H9 (cell line): ENCODE data around the gene ZNF467. TPM values are rescaled to one million over a fixed set of nuclear protein-coding genes. Genes with fewer than 3 reads are reported as not detected.

Source experiments
- DNase-seq: peaks from one replicate; pipeline ENCODE4 v3.0.0-alpha.2; 2017
- H2AFZ ChIP-seq: one replicate; pipeline ENCODE4 v1.6.1; 2013; ENCODE audit warnings: mild to moderate bottlenecking, low read length, control low read depth, moderate library complexity
- H2AK5ac ChIP-seq: 2 replicates; pipeline ENCODE4 v1.6.1; 2013; ENCODE audit warnings: low read length, control low read depth, mixed read lengths; ENCODE audit not compliant: insufficient read length
- H2BK120ac ChIP-seq: one replicate; pipeline ENCODE4 v1.6.1; 2013; ENCODE audit warnings: low read depth, mild to moderate bottlenecking, low read length, control low read depth, inconsistent platforms; ENCODE audit not compliant: poor library complexity, severe bottlenecking
- H2BK12ac ChIP-seq: 2 replicates; pipeline ENCODE4 v1.6.1; 2013; ENCODE audit warnings: low read length, control low read depth, mixed read lengths, low read depth; ENCODE audit not compliant: insufficient read length
- H2BK15ac ChIP-seq: 2 replicates; pipeline ENCODE4 v1.6.1; 2013; ENCODE audit warnings: low read depth, low read length, control low read depth
- H2BK20ac ChIP-seq: one replicate; pipeline ENCODE4 v1.6.1; 2013; ENCODE audit warnings: low read depth, mild to moderate bottlenecking, low read length, control low read depth, inconsistent platforms; ENCODE audit not compliant: poor library complexity, severe bottlenecking
- H2BK5ac ChIP-seq: 2 replicates; pipeline ENCODE4 v1.6.1; 2013; ENCODE audit warnings: low read length, control low read depth, mixed read lengths; ENCODE audit not compliant: insufficient read length
- H3K14ac ChIP-seq: 2 replicates; pipeline ENCODE4 v1.6.1; 2013; ENCODE audit warnings: low read length, control low read depth; ENCODE audit not compliant: insufficient read depth
- H3K18ac ChIP-seq: 2 replicates; pipeline ENCODE4 v1.6.1; 2013; ENCODE audit warnings: low read depth, mild to moderate bottlenecking, mixed read lengths, low read length, control low read depth; ENCODE audit not compliant: insufficient read length
- H3K23ac ChIP-seq: 2 replicates; pipeline ENCODE4 v1.6.1; 2013; ENCODE audit warnings: low read length, control low read depth, mixed read lengths, low read depth; ENCODE audit not compliant: insufficient read length
- H3K23me2 ChIP-seq: 2 replicates; pipeline ENCODE4 v1.6.1; 2013; ENCODE audit warnings: low read depth, mild to moderate bottlenecking, mixed read lengths, low read length, control low read depth; ENCODE audit not compliant: insufficient read length, poor library complexity, severe bottlenecking
- H3K27ac ChIP-seq: 2 replicates; pipeline ENCODE4 v1.5.1; 2013; ENCODE audit warnings: low read length, control low read depth, mixed read lengths, low read depth; ENCODE audit not compliant: insufficient read length
- H3K27me3 ChIP-seq: 2 replicates; pipeline ENCODE4 v1.6.1; 2013; ENCODE audit warnings: low read length, control low read depth, inconsistent platforms; ENCODE audit not compliant: insufficient read depth
- H3K4ac ChIP-seq: 2 replicates; pipeline ENCODE4 v1.6.1; 2013; ENCODE audit warnings: low read depth, mild to moderate bottlenecking, control low read depth, inconsistent platforms, low read length, moderate library complexity
- H3K4me1 ChIP-seq: 2 replicates; pipeline ENCODE4 v1.6.1; 2013; ENCODE audit warnings: low read length, control low read depth, inconsistent platforms; ENCODE audit not compliant: insufficient read depth
- H3K4me2 ChIP-seq: 2 replicates; pipeline ENCODE4 v1.6.1; 2013; ENCODE audit warnings: low read length, control low read depth, mixed read lengths; ENCODE audit not compliant: insufficient read length, insufficient read depth
- H3K56ac ChIP-seq: 2 replicates; pipeline ENCODE4 v1.6.1; 2013; ENCODE audit warnings: low read depth, mild to moderate bottlenecking, mixed read lengths, low read length, control low read depth; ENCODE audit not compliant: insufficient read length
- H3K79me1 ChIP-seq: 2 replicates; pipeline ENCODE4 v1.6.1; 2013; ENCODE audit warnings: low read depth, mild to moderate bottlenecking, moderate library complexity, low read length, control low read depth, inconsistent platforms; ENCODE audit not compliant: insufficient read depth, poor library complexity, severe bottlenecking
- H3K79me2 ChIP-seq: 2 replicates; pipeline ENCODE4 v1.6.1; 2013; ENCODE audit warnings: low read length, control low read depth, inconsistent platforms; ENCODE audit not compliant: insufficient read depth
- H3K9ac ChIP-seq: 2 replicates; pipeline ENCODE4 v1.6.1; 2013; ENCODE audit warnings: low read length, control low read depth, mixed read lengths; ENCODE audit not compliant: insufficient read length; ENCODE audit errors: extremely low read depth
- H3K9me3 ChIP-seq: one replicate; pipeline ENCODE4 v1.6.1; 2013; ENCODE audit warnings: low read depth, low read length, inconsistent platforms; ENCODE audit not compliant: control insufficient read depth
- H3T11ph ChIP-seq: one replicate; pipeline ENCODE4 v1.6.1; 2013; ENCODE audit warnings: mild to moderate bottlenecking, low read length, control low read depth, inconsistent platforms
- H4K20me1 ChIP-seq: one replicate; pipeline ENCODE4 v1.6.1; 2013; ENCODE audit not compliant: control insufficient read depth, insufficient read length, insufficient read depth
- H4K5ac ChIP-seq: 2 replicates; pipeline ENCODE4 v1.6.1; 2013; ENCODE audit warnings: low read depth, mild to moderate bottlenecking, mixed read lengths, low read length, control low read depth; ENCODE audit not compliant: insufficient read length
- H4K8ac ChIP-seq: replicated peaks from 2 replicates; pipeline ENCODE4 v1.6.1; 2013; ENCODE audit warnings: low read length, control low read depth, mixed read lengths, low read depth; ENCODE audit not compliant: insufficient read length
- H4K91ac ChIP-seq: 2 replicates; pipeline ENCODE4 v1.6.1; 2013; ENCODE audit warnings: low read depth, mild to moderate bottlenecking, moderate library complexity, mixed read lengths, low read length, control low read depth; ENCODE audit not compliant: insufficient read length
- H3K27ac Mint-ChIP-seq, 3 experiments: 2 replicates in 2 of 3; 3 replicates in 1 of 3; pipeline ENCODE4 v1.8.0; 2020 to 2021; ENCODE audit warnings: mixed read lengths in 3 of 3, mild to moderate bottlenecking in 1 of 3, moderate library complexity in 1 of 3
- H3K27me3 Mint-ChIP-seq: 2 replicates; pipeline ENCODE4 v1.8.0; 2021; ENCODE audit warnings: low read depth, mild to moderate bottlenecking, moderate library complexity, mixed read lengths
- H3K36me3 Mint-ChIP-seq, 3 experiments: 2 replicates in 2 of 3; 3 replicates in 1 of 3; pipeline ENCODE4 v1.8.0; 2020 to 2021; ENCODE audit warnings: low read depth in 3 of 3, mixed read lengths in 3 of 3; ENCODE audit not compliant: insufficient read depth in 1 of 3
- H3K4me1 Mint-ChIP-seq, 2 experiments: 2 replicates each; pipeline ENCODE4 v1.8.0; 2020; ENCODE audit warnings: mixed read lengths in 2 of 2
- H3K4me3 Mint-ChIP-seq, 2 experiments: 2 replicates in 1 of 2; 3 replicates in 1 of 2; pipeline ENCODE4 v1.8.0; 2020 to 2021; ENCODE audit warnings: mild to moderate bottlenecking in 2 of 2, mixed read lengths in 2 of 2, moderate library complexity in 1 of 2
- H3K9me3 Mint-ChIP-seq, 2 experiments: 2 replicates in 1 of 2; 3 replicates in 1 of 2; pipeline ENCODE4 v1.8.0; 2020; ENCODE audit warnings: mild to moderate bottlenecking in 2 of 2, mixed read lengths in 2 of 2, moderate library complexity in 1 of 2
- CTCF ChIP-seq: fragments of 200-600 bp; sonication (generic); conservative IDR thresholded peaks from 3 replicates; pipeline ENCODE4 v1.8.0; 2021; ENCODE audit warnings: antibody characterized with exemption, mild to moderate bottlenecking
- WGBS: extraction: QIAGEN DNeasy Blood & Tissue Kit; methylation state at CpG from one replicate; pipeline ENCODE4 v1.1.7; 2013; ENCODE audit warnings: missing lambda C conversion rate, low lambda C conversion rate, mixed read lengths; ENCODE audit not compliant: insufficient read length; ENCODE audit errors: extremely low coverage; 5-methylcytosine and 5-hydroxymethylcytosine counted together
- total RNA-seq: library from RNA; stranded (reverse); gene quantifications from 2 replicates; pipeline ENCODE4 v1.2.1, GENCODE V29; 2021

The ZNF467 gene
- total RNA-seq, 1 experiment from 2014 or later: 0.31 TPM

- H2BK12ac ChIP-seq: no peak overlapping the region
- Mint-ChIP-seq H3K27me3 (peaks cover 94% of the 10 kb centered on the region), H3K4me3 (no peak overlapping the region), H3K36me3 (no peaks in the 10 kb centered on the region; a peak in 1 of 7 replicates), H3K9me3 (no peaks in the 10 kb centered on the region; a peak in 1 of 5 replicates), H3K4me1 (peaks cover 22 to 25% of the 10 kb centered on the region in 2 experiments), H3K27ac (no peak overlapping the region)
- no peaks in the 10 kb centered on the region for H3K9me3 ChIP-seq
- no peak overlapping the region for H3K4ac ChIP-seq
- H3T11ph ChIP-seq: no peak overlapping the region
- H2BK120ac ChIP-seq: no peak overlapping the region
- no peak overlapping the region for H2BK20ac ChIP-seq
- H4K20me1 ChIP-seq: no peaks in the 10 kb centered on the region
- H4K5ac ChIP-seq: no peak overlapping the region
- DNase-seq: no peak
- no peaks in the 10 kb centered on the region for H3K79me2 ChIP-seq
- no peak overlapping the region for H3K4me2 ChIP-seq
- no peaks in the 10 kb centered on the region for H3K79me1 ChIP-seq
- H2AFZ ChIP-seq: no peak overlapping the region
- no peak overlapping the region for H4K8ac ChIP-seq
- no peak overlapping the region for H3K27ac ChIP-seq
- H3K23me2 ChIP-seq: peaks cover 10% of the 10 kb centered on the region
- H2BK5ac ChIP-seq: no peak overlapping the region
- TF ChIP-seq CTCF: no peak
- H3K56ac ChIP-seq: no peak overlapping the region
- H2BK15ac ChIP-seq: no peak overlapping the region
- H3K9ac ChIP-seq: no peak overlapping the region
- no peak overlapping the region for H3K18ac ChIP-seq
- no peak overlapping the region for H3K14ac ChIP-seq
- peaks cover 51% of the 10 kb centered on the region for H3K27me3 ChIP-seq
- H3K23ac ChIP-seq: no peak overlapping the region
- no peak overlapping the region for H4K91ac ChIP-seq
- H2AK5ac ChIP-seq: no peak overlapping the region
- WGBS: no CpG with 5 or more reads among the region's 4 CpGs
- H3K4me1 ChIP-seq: peaks cover 2% of the 10 kb centered on the region; the same call in 1 of the 2 replicates
Observed at GRCh38 chr7:149762089-149762488, 11.3 kb downstream of the ZNF467 start.
